Heart right ventricle (tissue), 16 donors: ENCODE data around the gene EMC1. TPM values are rescaled to one million over a fixed set of nuclear protein-coding genes. Genes with fewer than 3 reads are reported as not detected.
A peak's percentile ranks its signal among the peaks of the same experiment; 100 is the strongest.
"Not testable (repeated sequence)": the region's sequence is repeated elsewhere in the genome, so short reads cannot be mapped to it uniquely, and the experiment has no call there.

ENCODE experiments used
- ATAC-seq, 8 donors: fragments of 200-7000 bp; cut with Tn5 transposase; one replicate each; pipeline ENCODE4 v1.9.1; 2020; ENCODE audit warnings: mild to moderate bottlenecking in 8 of 8, moderate library complexity in 8 of 8, moderate number of reproducible peaks in 1 of 8
- DNase-seq, 2 donors: peaks; one replicate each; pipeline ENCODE4 v3.0.0-alpha.2; 2020
- H3K27ac ChIP-seq, 10 donors: fragments of 200-600 bp; sonication (generic) in 2 of 10; one replicate each; pipeline versions ENCODE4 v1.5.0 to v1.8.0; 2020 to 2022; ENCODE audit warnings: mild to moderate bottlenecking in 3 of 10
- H3K27me3 ChIP-seq, 7 donors: fragments of 200-600 bp; one replicate each; pipeline ENCODE4 v1.8.0; 2021 to 2022; ENCODE audit warnings: mild to moderate bottlenecking in 2 of 7
- H3K36me3 ChIP-seq, 9 donors: fragments of 200-600 bp; sonication (generic) in 1 of 9; one replicate each; pipeline versions ENCODE4 v1.5.0 to v1.8.0; 2020 to 2022; ENCODE audit warnings: mild to moderate bottlenecking in 2 of 9
- H3K4me1 ChIP-seq, 9 donors: fragments of 200-600 bp; sonication (generic) in 1 of 9; one replicate each; pipeline versions ENCODE4 v1.5.0 to v1.8.0; 2020 to 2022; ENCODE audit warnings: mild to moderate bottlenecking in 4 of 9
- H3K4me3 ChIP-seq, 10 donors: fragments of 200-600 bp; sonication (generic) in 2 of 10; one replicate each; pipeline versions ENCODE4 v1.5.0 to v1.8.0; 2020 to 2022; ENCODE audit warnings: mild to moderate bottlenecking in 7 of 10, moderate library complexity in 2 of 10
- H3K9me3 ChIP-seq, 11 donors: fragments of 200-600 bp in 10 of 11; sonication (generic) in 2 of 11; one replicate each; pipeline versions ENCODE4 v1.5.0 to v1.8.0; 2013 to 2022; ENCODE audit warnings: mild to moderate bottlenecking in 2 of 11, control low read depth in 1 of 11, moderate library complexity in 1 of 11
- CTCF ChIP-seq, 9 donors: fragments of 200-600 bp; sonication (generic) in 2 of 9; IDR thresholded peaks; one replicate each; pipeline versions ENCODE4 v1.5.0 to v1.8.0; 2021 to 2022; ENCODE audit warnings: antibody characterized with exemption in 9 of 9, mild to moderate bottlenecking in 5 of 9, moderate library complexity in 1 of 9
- WGBS, 2 donors: extraction: QIAGEN DNeasy Blood & Tissue Kit; methylation state at CpG; one replicate each; pipeline ENCODE4 v1.1.7; 2013; ENCODE audit warnings: inconsistent platforms in 1 of 2; 5-methylcytosine and 5-hydroxymethylcytosine counted together
- intact Hi-C, 10 donors: fragments of 100-400 bp; cut with DNase I; formaldehyde crosslinking; loops; one replicate each; pipeline versions ENCODE4 v1.11.1 to v1.14.2; 2022
- polyA plus RNA-seq, 2 donors: library from polyadenylated mRNA; stranded (reverse); fragments of 200-250 nt; gene quantifications; one replicate each; pipeline ENCODE4 v1.2.3, GENCODE V29; 2013
- total RNA-seq, 10 donors: library from RNA; stranded (reverse); fragmentation: NEBNext Ultra II Directional in 3 of 10; extraction: Animal tissue kit (Norgen Biotek cat#: 25700) in 3 of 10; gene quantifications; one replicate each; pipeline versions ENCODE4 v1.2.1 to v1.2.4, GENCODE V29; 2021 to 2023
- donor health status: Arrhythmogenic right ventricular cardiomyopathy.
- donor health status: ischemic (EF 13 %, LVEDD 7.1; RV severe dilation, severe dysfunction).
- donor health status: healthy with polysubstance abuse.
- donor health status: DM: no; HTN: yes; CAD: no.
- donor health status: DM: no; HTN: no; CAD: no.
- donor health status: ischemic (EF 25% LVEDD 6.9; RV normal size, moderate dysfunction).
- donor health status: ischemic (EF 25% LVEDD 5.7; RV mildly dilated, moderate dysfunction).
- donor health status: healthy.
- donor health status: DM: yes; HTN: yes; CAD: no.
- donor health status: Ischemic cardiomyopathy.
- donor health status: ischemic (EF 35%, LVEDD 5.7; RV mildly dilated, moderate dysfunction).
- donor health status: nonischemic (EF 11% LVEDD 7.7; RV severe dilation, severe dysfunction).
- donor health status: DM: yes; HTN: yes; CAD: no.
- donor health status: PGD.
- donor health status: ischemic (EF 29% LVEDD 5.4; RV normal size, mild dysfunction).
- donor health status: nonischemic (EF 23%, LVEDD 6.1; RV moderate dilation, normal function).

Gene EMC1
- total and polyA plus RNA-seq, 12 donors: 14.9 to 33.2 (median 27.3) TPM

- intact Hi-C loops, H3K4me3 ChIP-seq, H3K4me1 ChIP-seq, ATAC-seq, H3K27ac ChIP-seq, DNase-seq, H3K36me3 ChIP-seq, H3K9me3 ChIP-seq: not testable (repeated sequence)
- H3K27me3 ChIP-seq: peaks cover 0 to 17% (median 7%) of the 10 kb centered on the region in 7 donors
- peak in 2 of 9 donors; percentile 16 to 20 for TF ChIP-seq CTCF (IDR thresholded peaks at IDR 0.05)
- WGBS, 2 donors: 46 to 83% methylated on average over 7 to 9 of the region's 9 CpGs
Observed at GRCh38 chr1:19269427-19270342, 18.4 kb upstream of the EMC1 start.

GRCh38 chr1:19268445-19268844 lies 17.1 kb upstream of the EMC1 start:
- no peaks in the 10 kb centered on the region for H3K9me3 ChIP-seq
- H3K27me3 ChIP-seq: peaks cover 0 to 4% (median 0%) of the 10 kb centered on the region in 7 donors
- 85 to 92% methylated on average over 11 of the region's 11 CpGs for WGBS, 2 donors
- ATAC-seq (no peak), DNase-seq (no peak)
- intact Hi-C loops: no loop called here
- no peak overlapping the region for H3K27ac ChIP-seq
- TF ChIP-seq CTCF (IDR thresholded peaks at IDR 0.05): no peak
- no peaks in the 10 kb centered on the region for H3K36me3 ChIP-seq
- H3K4me3 ChIP-seq: no peak overlapping the region
- H3K4me1 ChIP-seq: no peaks in the 10 kb centered on the region

GRCh38 chr1:19262744-19263143 lies 11.4 kb upstream of the EMC1 start:
- Histone ChIP-seq H3K9me3 (no peaks in the 10 kb centered on the region), H3K4me3 (no peak overlapping the region), H3K36me3 (peaks cover 0 to 32% (median 19%) of the 10 kb centered on the region in 9 donors), H3K4me1 (peaks cover 0 to 2% (median 0%) of the 10 kb centered on the region in 9 donors), H3K27me3 (no peaks in the 10 kb centered on the region), H3K27ac (no peak overlapping the region)
- intact Hi-C loops: no loop called here
- DNase-seq: no peak
- WGBS, 2 donors: 91 to 94% methylated on average over 5 of the region's 5 CpGs
- TF ChIP-seq CTCF (IDR thresholded peaks at IDR 0.05): no peak
- ATAC-seq: no peak

- peaks cover 0 to 9% (median 0%) of the 10 kb centered on the region in 9 donors for H3K4me1 ChIP-seq
- H3K4me3 ChIP-seq: no peak overlapping the region
- DNase-seq (no peak), ATAC-seq (no peak)
- H3K9me3 ChIP-seq: no peaks in the 10 kb centered on the region
- 78 to 82% methylated on average over 5 of the region's 5 CpGs for WGBS, 2 donors
- no peaks in the 10 kb centered on the region for H3K27me3 ChIP-seq
- peaks cover 0 to 39% (median 20%) of the 10 kb centered on the region in 9 donors for H3K36me3 ChIP-seq
- TF ChIP-seq CTCF (IDR thresholded peaks at IDR 0.05): no peak
- H3K27ac ChIP-seq: no peak overlapping the region
- intact Hi-C loops: no loop called here
Observed at GRCh38 chr1:19262047-19262446, 10.7 kb upstream of the EMC1 start.
